Measurements from ENCODE around the gene TAS1R1. TPM values are rescaled to one million over a fixed set of nuclear protein-coding genes. Genes with fewer than 3 reads are reported as not detected.

TAS1R1 gene
- total and polyA plus RNA-seq, 10 of the 15 experiments (the other 5 are each of a cell fraction or from before 2014, with no cell fraction given): 0.03 to 0.06 (median 0.04) TPM; not detected in 7

- H3K27me3 ChIP-seq (replicated peaks in 1 of 2; ENCODE audit: control insufficient read depth in 2 of 2, insufficient read depth in 2 of 2, low read length in 1 of 2): no peaks in the 10 kb centered on the region; a peak in 1 of 4 replicates
- ChIA-PET CTCF (interaction anchor here (0.6 to 1.2 kb wide), 2 partner anchors 139 to 211 kb away, joined by 3 to 4 read pairs; no protein-coding TSS in a partner anchor), RAD21 (ENCODE audit: unreplicated experiment) (no interaction called here), POLR2A (interaction anchor here (0.6 kb wide), 1 partner anchor 96 kb away, joined by 4 read pairs; no protein-coding TSS in a partner anchor), SMC1A (ENCODE audit: uncharacterized antibody, unreplicated experiment) (no interaction called here)
- BruUV-seq (replicated peaks): no TSS peak
- H3K79me2 ChIP-seq (ENCODE audit: control insufficient read depth, insufficient read depth, low read length): no peaks in the 10 kb centered on the region
- H3K36me3 ChIP-seq (ENCODE audit: control insufficient read depth in 2 of 2, insufficient read depth in 2 of 2, low read length in 1 of 2): no peaks in the 10 kb centered on the region
- no peak overlapping the region for H2AFZ ChIP-seq (ENCODE audit: control insufficient read depth, low read depth, low read length)
- intact Hi-C loops (cut with micrococcal nuclease; ENCODE audit: unreplicated experiment): no loop called here
- no peaks in the 10 kb centered on the region; the same call in 1 of the 2 replicates for H4K20me1 ChIP-seq (ENCODE audit: control insufficient read depth, insufficient read depth)
- ATAC-seq: no peak
- H3K4me3 ChIP-seq: no peak overlapping the region
- TF ChIP-seq EP300 (IDR thresholded peaks at IDR 0.05; ENCODE audit: borderline replicate concordance in 1 of 2, control insufficient read depth in 1 of 2, low read depth in 2 of 2, low read length in 2 of 2) (no peak), HDAC6 (IDR thresholded peaks at IDR 0.05; ENCODE audit: unreplicated experiment) (no peak), CEBPZ (IDR thresholded peaks at IDR 0.05; ENCODE audit: low read depth, low read length) (no peak), KAT2A (conservative IDR thresholded peaks at IDR 0.05; ENCODE audit: control insufficient read depth, low read depth, low read length) (no peak), SUZ12 (IDR thresholded peaks at IDR 0.05; ENCODE audit: unreplicated experiment) (no peak), ATF7 (IDR thresholded peaks at IDR 0.05; ENCODE audit: low read depth) (no peak), TAF1 (IDR thresholded peaks at IDR 0.05; ENCODE audit: borderline replicate concordance, low read depth, low read length) (no peak), USF1 (IDR thresholded peaks at IDR 0.05; ENCODE audit: borderline replicate concordance, extremely low read length, insufficient read depth, low read depth, low read length) (no peak), IRF3 (IDR thresholded peaks at IDR 0.05) (no peak), NFYB (IDR thresholded peaks at IDR 0.05; ENCODE audit: insufficient read depth, low read depth, low read length) (no peak), NFIC (IDR thresholded peaks at IDR 0.05; ENCODE audit: low read depth, low read length) (no peak), TCF12 (IDR thresholded peaks at IDR 0.05; ENCODE audit: low read depth, low read length) (no peak), USF2 (IDR thresholded peaks at IDR 0.05; ENCODE audit: borderline replicate concordance, low read depth, low read length) (no peak), MXI1 (IDR thresholded peaks at IDR 0.05; ENCODE audit: low read depth, low read length) (no peak), BHLHE40 (IDR thresholded peaks at IDR 0.05; ENCODE audit: borderline replicate concordance in 1 of 2, low read depth in 2 of 2, low read length in 1 of 2) (no peak), MYC (IDR thresholded peaks at IDR 0.05; ENCODE audit: insufficient read depth, insufficient read length, insufficient replicate concordance, low read length, severe bottlenecking) (no peak)
- no peak overlapping the region for H3K27ac ChIP-seq (ENCODE audit: control insufficient read depth, insufficient read depth)
- in situ Hi-C loops (cut with MboI): no loop called here
- DNase-seq (ENCODE audit: low read depth, low spot score): no peak
- no peak for FAIRE-seq
- no peak overlapping the region for H3K9ac ChIP-seq (ENCODE audit: control insufficient read depth, insufficient read depth, low read length)
- WGBS (ENCODE audit: insufficient coverage, insufficient replicate concordance, low lambda C conversion rate, missing lambda C conversion rate): 38% methylated on average over 18 of the region's 18 CpGs
- H3K4me2 ChIP-seq (ENCODE audit: control insufficient read depth, insufficient read depth): no peak overlapping the region
- no peaks in the 10 kb centered on the region for H3K4me1 ChIP-seq (ENCODE audit: control insufficient read depth, insufficient read depth, low read length)
- H3K9me3 ChIP-seq (replicated peaks; ENCODE audit: control insufficient read depth, insufficient read depth, low read length): no peaks in the 10 kb centered on the region
Observed at GRCh38 chr1:6508154-6508815, 46.8 kb upstream of the TAS1R1 start.

Data from GM12878 (cell line).